B cell (primary cell): ENCODE measurements around the gene SPIRE1.

Experiments used
- CTCF ChIP-seq: fragments of 200-600 bp; IDR thresholded peaks from one replicate; pipeline ENCODE4 v1.8.0; 2022; ENCODE audit warnings: antibody characterized with exemption, mild to moderate bottlenecking
- EZH2 ChIP-seq: IDR thresholded peaks from 2 replicates; pipeline ENCODE4 v1.6.1; 2012; ENCODE audit warnings: borderline replicate concordance, low read depth, mild to moderate bottlenecking, moderate library complexity, low read length; ENCODE audit not compliant: insufficient read depth, poor library complexity, severe bottlenecking

DNA sequence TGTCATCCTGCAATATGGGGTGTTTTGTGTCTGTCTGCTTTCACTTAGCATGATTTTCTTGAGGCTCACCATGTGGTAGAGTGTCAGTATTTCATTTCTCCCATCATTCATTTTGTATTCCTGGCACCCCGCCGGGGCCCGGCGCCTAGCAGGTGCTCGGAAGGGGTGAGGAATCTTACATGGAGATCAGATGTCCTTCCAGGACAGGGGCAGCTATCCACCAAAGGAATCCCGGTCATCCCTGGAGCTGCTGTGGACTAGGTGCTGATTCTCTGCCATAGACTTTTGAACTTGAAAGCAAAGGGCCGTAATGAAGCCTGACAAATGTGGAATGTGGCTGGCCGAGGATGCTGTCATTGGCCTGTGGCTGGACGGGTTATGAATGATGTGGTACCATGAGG is 247.8 kb downstream of the SPIRE1 start:
- TF ChIP-seq CTCF (no peak), EZH2 (no peak)
